ENCODE results near the gene IFIT5. TPM values are rescaled to one million over a fixed set of nuclear protein-coding genes. Genes with fewer than 3 reads are reported as not detected.
A peak's percentile ranks its signal among the peaks of the same experiment; 100 is the strongest.

IFIT5 gene
- total RNA-seq, 1 donor from 2014 or later = 24.4 TPM

- Histone ChIP-seq H3K27ac (no peak overlapping the region), H3K27me3 (no peaks in the 10 kb centered on the region), H3K4me1 (peaks cover 9% of the 10 kb centered on the region), H3K9me3 (no peaks in the 10 kb centered on the region), H3K4me3 (no peak overlapping the region), H3K36me3 (peaks cover 9% of the 10 kb centered on the region)
- TF ChIP-seq, protein P1, sequence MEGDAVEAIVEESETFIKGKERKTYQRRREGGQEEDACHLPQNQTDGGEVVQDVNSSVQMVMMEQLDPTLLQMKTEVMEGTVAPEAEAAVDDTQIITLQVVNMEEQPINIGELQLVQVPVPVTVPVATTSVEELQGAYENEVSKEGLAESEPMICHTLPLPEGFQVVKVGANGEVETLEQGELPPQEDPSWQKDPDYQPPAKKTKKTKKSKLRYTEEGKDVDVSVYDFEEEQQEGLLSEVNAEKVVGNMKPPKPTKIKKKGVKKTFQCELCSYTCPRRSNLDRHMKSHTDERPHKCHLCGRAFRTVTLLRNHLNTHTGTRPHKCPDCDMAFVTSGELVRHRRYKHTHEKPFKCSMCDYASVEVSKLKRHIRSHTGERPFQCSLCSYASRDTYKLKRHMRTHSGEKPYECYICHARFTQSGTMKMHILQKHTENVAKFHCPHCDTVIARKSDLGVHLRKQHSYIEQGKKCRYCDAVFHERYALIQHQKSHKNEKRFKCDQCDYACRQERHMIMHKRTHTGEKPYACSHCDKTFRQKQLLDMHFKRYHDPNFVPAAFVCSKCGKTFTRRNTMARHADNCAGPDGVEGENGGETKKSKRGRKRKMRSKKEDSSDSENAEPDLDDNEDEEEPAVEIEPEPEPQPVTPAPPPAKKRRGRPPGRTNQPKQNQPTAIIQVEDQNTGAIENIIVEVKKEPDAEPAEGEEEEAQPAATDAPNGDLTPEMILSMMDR (IDR thresholded peaks at IDR 0.05) = no peak
- DNase-seq = no peak
- ATAC-seq = no peak
- intact Hi-C loops (cut with DNase I) = loop anchor here (5.0 kb wide), 1 partner anchor 137 kb away; no protein-coding TSS in a partner anchor
These were observed 10.6 kb downstream of the IFIT5 start for GRCh38 chr10:89425000-89425399.

DNA sequence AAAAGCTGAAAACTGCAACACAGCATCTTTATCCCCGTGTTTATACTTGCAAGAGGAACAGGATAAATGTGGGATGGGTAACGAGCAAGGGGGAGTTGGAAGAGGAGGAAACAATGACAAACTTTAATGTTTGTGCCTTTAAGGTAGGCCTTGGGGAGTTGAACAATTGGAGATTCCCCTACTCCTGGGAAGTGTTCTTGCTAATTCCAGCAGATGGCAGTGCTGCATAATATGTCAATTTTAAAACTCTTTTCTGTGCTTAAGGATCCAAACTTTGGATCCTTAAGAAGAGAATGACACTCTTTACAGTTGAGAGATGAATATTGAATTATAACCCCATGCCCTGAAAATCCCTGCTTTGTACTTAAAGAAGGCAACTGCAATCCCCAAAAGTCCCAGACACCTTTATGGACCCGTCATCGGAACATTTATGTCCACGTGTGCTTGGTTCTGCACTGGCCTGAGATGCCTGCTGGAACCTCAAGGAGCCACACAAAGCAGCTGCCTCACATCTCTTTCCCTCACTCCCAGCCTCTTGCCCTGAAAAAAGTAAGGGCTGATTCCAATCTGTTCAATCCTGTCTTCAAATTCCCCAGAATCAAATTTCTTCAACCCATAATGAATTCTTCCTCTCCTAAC is 12.0 kb downstream of the IFIT5 start:
- DNase-seq = no peak
- H3K4me1 ChIP-seq = no peaks in the 10 kb centered on the region
- H3K9me3 ChIP-seq = no peaks in the 10 kb centered on the region
- no peaks in the 10 kb centered on the region for H3K36me3 ChIP-seq
- no peak overlapping the region for H3K27ac ChIP-seq
- H3K4me3 ChIP-seq = no peak overlapping the region
- no peaks in the 10 kb centered on the region for H3K27me3 ChIP-seq
- TF ChIP-seq, protein P1 (IDR thresholded peaks at IDR 0.05) = peak; percentile 81
- intact Hi-C loops (cut with DNase I) = loop anchor here (5.0 kb wide), 1 partner anchor 136 kb away; no protein-coding TSS in a partner anchor
- ATAC-seq = peak; percentile 89

- Histone ChIP-seq H3K36me3 (no peaks in the 10 kb centered on the region), H3K4me1 (no peaks in the 10 kb centered on the region), H3K27me3 (no peaks in the 10 kb centered on the region), H3K27ac (no peak overlapping the region), H3K4me3 (no peak overlapping the region), H3K9me3 (no peaks in the 10 kb centered on the region)
- TF ChIP-seq, protein P1 (IDR thresholded peaks at IDR 0.05) = no peak
- no peak for DNase-seq
- intact Hi-C loops (cut with DNase I) = loop anchor here (5.0 kb wide), 1 partner anchor 135 kb away; no protein-coding TSS in a partner anchor
- no peak for ATAC-seq
These were observed 13.3 kb downstream of the IFIT5 start for GRCh38 chr10:89427629-89428028.

DNA sequence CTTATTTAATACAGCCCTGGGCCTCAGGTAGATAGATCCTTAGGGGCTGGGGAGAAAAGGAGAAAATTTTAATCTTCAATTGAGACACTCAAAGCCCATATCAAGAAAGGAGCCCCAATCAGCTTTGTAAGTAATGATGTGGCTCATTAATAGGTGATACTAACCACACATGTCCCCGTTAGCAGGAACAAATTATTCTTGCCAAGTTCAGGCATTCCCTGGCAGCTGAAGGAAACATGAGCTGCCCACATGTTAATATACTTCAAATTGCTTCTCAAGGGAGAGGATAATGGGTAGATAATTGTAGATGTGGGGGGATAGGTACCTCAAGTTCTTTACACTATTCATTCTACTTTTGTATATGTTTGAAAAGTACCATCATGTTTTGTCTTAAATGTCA is 14.5 kb downstream of the IFIT5 start:
- Histone ChIP-seq H3K27me3 (no peaks in the 10 kb centered on the region), H3K36me3 (no peaks in the 10 kb centered on the region), H3K4me1 (no peaks in the 10 kb centered on the region), H3K9me3 (no peaks in the 10 kb centered on the region), H3K27ac (no peak overlapping the region), H3K4me3 (no peak overlapping the region)
- intact Hi-C loops (cut with DNase I) = loop anchor here (5.0 kb wide), 1 partner anchor 133 kb away; no protein-coding TSS in a partner anchor
- no peak for ATAC-seq
- DNase-seq = no peak
- TF ChIP-seq, protein P1 (IDR thresholded peaks at IDR 0.05) = no peak

DNA sequence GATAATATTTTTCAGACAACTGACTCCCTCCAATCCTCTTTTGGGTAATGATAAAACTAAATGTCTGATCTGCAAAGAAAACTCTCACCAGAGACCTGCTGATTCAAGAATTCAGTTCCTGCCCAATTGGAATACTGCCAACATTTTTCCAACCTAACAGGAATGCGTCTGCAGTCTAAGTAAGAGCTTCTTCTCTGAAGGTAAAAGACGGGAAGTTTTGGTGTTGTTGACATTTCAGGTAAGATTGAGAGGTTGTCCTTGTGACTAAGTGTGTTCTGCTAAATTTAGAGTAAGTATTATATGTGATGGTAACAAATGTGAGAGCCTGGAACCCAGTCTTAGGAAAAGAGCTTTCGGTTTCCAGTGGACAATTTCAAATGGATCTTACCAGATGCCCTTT is 17.6 kb downstream of the IFIT5 start:
- ATAC-seq (peak; percentile 92), DNase-seq (no peak)
- no peaks in the 10 kb centered on the region for H3K9me3 ChIP-seq
- H3K4me3 ChIP-seq = no peak overlapping the region
- intact Hi-C loops (cut with DNase I) = no loop called here
- H3K4me1 ChIP-seq = no peaks in the 10 kb centered on the region
- no peaks in the 10 kb centered on the region for H3K36me3 ChIP-seq
- peak overlapping the region; percentile 25 for H3K27ac ChIP-seq
- TF ChIP-seq, protein P1 (IDR thresholded peaks at IDR 0.05) = no peak
- no peaks in the 10 kb centered on the region for H3K27me3 ChIP-seq

Data from upper lobe of right lung (tissue), 1 donor.